Measurements from ENCODE around the gene LRRC61.
A peak's percentile ranks its signal among the peaks of the same experiment; 100 is the strongest.
"Not testable (repeated sequence)": the region's sequence is repeated elsewhere in the genome, so short reads cannot be mapped to it uniquely, and the experiment has no call there.

LRRC61 gene

DNA sequence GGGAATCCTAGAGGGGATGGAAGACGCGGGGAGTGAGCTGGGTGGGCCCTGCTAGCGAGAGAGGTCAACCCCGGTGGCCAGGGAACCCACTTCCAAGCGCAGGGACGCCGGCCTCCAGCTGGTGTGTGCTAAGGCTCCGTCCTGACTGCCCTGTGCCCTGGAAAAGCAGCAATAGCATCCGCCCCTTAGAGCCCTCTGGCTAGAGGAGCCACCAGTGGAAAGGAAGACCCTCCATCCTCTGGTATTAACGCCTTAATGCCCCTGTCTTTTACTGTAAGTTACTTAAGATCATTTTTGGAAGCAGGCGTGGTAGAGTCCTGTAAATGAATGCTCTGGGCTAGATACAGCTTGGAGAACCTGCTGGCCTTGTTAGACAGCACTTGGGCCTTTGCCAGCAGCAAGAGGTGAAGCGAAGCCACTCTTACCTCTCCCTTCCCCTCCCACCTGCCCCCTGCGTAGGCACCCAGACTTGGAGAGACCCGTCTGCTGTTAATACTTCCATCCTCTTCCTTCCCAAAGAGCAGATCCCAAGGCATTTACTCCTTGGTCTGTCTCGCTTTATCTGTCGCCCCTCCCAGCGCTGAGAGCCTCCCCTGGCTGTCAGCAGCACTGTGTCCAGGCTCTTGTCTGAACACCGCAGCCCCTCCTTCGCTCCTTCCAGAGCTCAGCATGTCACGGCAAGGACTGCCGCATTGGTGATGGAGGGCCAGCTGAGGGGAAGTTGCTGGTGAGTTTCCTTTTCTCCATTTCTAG, 50.1 kb downstream of the LRRC61 start:
- no peak for DNase-seq

DNA sequence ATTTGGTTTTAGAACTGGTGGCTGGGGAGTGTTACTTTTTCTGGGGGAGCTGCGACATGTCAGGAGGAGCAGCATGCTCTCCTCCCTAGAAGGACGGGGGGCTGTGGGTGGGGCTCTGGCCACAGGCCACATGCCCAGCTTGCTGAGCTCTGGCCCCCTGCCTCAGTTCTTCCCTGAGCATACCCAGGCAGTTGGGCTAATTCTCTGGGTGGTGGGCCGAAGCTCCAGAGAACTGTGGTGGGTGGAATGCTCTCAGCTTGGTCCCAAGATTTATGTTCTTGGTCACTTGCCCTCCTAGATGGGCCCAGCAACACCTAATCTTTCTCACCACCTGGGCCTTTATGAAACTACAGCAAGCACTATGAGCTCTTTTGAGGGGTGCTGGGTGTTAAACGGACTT, 50.9 kb downstream of the LRRC61 start:
- no peak for DNase-seq

DNA sequence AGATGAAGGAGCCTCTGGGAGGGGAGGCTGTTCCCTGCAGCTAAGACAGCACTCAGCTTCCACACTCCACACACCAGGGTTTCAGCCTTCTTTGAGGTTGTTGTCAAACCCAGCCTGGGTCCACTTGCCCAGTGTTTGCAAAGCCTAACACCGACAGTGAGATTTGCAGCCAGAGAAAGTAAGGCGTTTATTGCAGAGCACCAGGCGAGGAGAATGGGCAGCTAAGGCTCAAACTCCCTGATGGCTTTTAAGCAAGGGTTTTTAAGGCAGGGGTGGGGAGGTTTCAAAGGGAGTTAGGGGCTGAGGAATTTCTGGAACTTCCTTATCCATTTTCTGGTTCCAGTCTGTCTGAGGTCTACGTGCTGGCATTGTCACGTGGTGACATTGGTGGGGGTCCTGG, 51.3 kb downstream of the LRRC61 start:
- DNase-seq: no peak

DNA sequence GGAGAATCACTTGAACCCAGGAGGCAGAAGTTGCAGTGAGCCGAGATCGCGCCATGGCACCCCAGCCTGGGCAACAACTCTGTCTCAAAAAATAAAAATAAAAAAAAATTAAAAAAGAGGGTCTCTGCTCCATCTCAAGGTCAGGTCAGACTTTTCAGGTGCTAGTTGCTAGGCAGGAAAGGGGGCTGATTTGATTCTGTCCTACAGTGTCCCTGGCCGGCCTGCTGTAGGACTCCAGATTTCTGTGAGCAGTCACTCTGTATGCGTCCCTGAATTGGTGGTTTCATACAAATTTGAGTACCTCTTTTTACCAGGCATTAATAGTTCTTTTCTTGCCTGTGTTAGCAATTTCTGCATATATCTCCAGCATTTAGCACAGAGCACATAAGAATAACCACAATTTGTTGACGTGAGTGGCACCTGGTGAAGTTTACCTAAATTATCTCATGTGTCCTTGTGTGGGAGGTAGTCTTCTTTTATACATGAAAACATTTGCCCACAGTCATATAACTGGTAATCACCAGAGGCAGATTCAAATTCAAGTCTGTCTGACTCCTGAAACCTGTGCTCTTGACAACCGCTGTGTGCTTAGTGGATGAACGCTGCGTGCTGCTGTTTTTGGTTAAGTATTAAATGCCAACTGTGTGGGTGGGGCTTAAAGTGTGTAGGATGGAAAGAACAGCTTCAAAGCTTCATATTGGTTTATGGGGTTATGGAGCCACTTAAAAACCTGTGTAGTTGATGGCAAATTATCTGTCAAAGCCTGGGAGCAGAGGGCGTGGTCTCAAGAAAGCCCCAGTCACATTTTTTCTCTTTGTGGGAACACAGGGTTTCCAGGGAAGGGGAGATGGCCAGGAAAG, 52.7 kb downstream of the LRRC61 start:
- DNase-seq: no peak

DNA sequence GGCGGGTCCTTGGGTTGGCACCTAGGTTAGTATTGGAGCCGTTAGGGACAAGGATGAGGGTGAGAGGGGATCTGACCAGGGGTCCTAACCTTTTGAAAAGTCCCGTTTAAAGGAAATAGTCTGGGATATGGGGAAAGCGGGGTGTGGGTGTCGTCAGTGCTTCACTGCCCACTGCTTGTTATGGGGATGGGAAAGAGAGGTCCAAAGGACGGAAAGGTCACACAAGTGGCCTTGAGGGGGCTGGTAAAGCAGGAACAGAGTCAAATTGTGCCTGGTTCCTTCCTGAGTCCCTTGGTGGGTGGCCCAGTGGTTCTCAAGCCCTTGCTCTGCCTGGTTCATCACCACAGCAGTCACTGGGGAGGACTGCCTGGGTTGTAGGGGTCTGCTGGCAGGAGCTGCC, 53.4 kb downstream of the LRRC61 start:
- no peak for DNase-seq

DNA sequence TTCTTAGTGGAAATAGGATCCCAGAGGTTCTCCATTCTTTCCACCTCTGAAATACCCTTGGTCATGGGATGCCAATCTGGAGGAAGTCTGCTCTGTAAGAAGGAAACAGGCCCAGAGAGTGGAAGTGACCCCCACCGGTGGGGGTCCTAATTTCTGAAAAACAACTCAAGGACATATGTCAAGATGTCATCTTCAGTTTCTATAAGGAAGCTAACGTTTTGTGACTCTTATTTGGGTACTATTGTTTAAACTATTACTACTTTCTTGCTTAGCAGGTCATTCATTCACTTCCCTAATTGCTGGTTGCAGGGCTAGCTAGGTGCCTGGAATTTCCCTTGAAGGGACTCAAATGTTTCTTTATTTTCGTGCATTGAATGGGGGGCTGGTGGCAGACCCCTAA, 54.0 kb downstream of the LRRC61 start:
- DNase-seq: no peak

DNA sequence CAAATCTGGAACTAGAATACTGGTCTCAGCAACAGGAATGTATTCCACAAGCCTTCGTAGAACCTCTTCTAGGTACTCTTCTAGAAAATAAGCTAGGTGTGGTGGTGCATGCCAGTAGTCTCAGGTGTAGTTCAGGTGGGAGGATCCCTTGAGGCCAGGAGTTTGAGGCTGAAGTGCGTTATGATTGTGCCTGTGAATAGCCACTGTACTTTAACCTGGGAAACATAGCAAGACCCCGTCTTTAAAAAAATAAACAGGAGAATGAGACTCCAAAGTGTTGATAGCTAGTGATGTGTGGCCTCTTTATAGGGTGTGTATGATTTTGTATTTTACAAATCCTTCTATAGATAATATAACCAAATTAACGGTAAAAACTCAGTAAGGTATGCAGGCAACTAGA, 54.5 kb downstream of the LRRC61 start:
- DNase-seq: no peak

DNA sequence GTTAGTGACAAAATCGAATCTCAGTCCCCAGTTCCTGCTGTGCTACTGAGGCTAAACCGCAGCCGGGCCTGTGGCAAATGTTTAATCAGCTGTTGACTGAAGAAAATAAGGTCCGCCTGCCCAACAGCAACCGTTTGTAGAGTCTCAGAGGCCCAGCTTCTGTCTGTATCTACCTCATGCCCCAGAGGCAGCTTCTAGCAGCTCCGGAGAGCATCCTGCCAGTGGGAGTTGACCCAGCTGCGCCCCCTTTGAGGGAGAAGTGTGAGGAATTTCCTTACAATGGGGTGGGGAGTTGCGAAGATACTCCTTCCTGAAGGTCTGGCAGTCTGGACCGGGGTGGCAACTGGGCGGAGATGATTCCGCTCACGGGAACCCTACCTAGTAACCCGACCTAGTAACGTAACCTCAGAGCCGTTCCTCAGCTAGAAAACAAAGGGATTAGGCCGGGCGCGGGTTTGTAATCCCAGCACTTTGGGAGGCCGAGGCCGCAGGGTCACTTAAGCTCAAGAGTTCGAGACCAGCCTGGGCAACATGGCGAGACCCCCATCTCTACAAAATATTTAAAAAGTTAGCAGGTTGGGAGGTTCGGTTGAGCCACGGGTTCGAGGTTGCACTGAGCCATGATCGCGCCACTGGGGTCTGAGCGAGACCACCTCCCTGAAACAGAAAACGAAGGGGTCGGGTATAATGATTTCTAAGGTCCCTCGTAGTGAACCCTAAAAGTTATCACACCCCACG, 55.1 kb downstream of the LRRC61 start:
- DNase-seq: peak; percentile 74

DNA sequence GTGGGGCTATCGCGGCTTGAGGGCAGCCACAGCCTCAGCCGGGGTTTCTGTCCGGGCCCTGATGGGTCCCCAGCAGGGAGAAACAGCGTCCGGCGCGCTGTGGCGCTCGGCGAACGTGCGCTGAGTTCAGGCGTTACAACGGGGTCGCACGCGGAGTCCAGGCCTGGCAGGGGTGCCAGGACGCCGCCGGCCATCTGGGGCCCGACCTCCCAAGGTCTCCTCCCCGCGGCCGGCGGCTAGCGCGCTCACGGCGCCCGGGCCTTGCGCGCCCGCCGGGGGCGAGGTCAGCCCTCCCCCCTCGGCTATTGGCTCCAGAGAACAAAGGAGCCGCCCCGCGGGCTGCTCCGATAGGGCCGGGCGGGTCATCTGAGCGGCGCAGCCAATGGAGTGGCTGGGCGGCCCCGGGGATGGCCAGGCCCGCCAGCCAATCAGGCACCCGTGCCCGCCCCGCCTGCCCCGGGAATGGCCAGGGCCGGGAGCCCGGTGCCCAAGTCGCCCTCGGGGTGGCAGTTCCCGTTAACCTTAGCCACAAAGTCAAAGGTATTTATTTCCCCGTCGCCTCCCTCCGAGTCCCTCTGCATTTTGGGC, 55.8 kb downstream of the LRRC61 start, which contains the start of gene ZNF775:
Gene ZNF775 (plus strand): TSS at position 478 of the 588 bp plus-strand sequence. CDS start 9,141 bp downstream, outside the sequence.
- peak; percentile 93 for DNase-seq

DNA sequence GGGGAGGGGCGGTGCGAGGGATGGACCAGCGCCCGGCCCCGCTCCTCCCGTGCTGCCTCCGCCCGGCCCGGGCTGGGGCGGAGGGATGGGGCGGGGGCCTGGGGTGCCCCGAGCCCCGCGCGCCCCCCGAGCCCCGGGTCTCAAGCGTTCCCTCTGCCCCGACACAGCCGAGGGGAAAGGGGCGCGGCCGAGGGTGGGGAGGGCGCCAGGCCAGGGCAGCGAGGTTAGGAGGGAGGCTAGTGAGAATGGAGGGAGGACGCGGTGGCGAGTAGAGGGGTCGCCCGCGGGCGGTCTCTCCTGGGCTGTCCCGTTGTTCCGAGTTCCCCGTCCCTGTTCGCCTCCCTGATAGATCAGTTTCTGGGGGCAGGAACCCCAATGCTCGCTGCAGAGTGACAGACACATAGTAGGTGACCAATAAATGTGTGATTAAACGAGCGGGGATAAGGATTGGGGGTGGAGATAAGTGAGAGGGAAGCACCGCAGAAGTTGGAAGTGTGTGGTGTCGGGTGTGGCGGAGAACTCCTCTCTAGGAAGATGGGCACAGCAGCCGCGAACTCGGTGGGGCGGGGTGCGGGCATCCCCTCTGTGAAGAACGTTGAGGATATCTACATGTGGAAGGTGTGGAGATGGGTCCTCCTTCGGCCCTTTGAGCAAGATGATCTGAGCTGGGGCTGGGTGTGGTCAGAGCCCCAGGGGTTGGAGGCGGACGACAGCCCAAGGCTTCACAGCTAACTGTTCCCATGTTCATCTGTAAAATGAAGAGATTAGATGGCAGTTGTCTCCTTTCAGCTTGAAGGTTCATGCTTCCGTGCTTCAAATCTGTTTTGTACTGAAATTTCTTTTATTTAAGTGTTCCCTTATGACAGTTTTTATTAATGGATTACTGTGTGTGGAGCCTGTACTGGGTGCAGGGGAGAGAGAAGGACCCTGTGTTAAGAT, 56.6 kb downstream of the LRRC61 start:
- no peak for DNase-seq

DNA sequence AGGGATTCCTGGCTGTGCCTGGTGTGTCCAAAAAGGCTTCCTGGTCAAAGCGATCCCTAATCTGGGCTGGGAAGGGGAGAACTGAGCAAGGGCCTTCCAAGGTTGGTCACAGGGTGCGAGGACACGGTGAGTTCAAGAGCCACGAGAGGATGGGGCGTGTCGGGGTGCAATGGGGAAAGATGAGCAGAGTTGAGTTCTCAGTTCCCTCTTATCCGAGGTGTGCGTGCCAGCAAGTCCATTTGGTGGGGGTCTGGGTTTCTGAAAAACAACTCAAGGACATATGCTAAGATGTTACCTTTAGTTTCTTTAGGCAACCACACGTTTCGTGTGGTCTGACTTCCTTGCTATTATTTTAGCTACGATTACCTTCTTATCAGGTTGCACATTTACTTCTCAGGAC, 57.3 kb downstream of the LRRC61 start:
- no peak for DNase-seq

DNA sequence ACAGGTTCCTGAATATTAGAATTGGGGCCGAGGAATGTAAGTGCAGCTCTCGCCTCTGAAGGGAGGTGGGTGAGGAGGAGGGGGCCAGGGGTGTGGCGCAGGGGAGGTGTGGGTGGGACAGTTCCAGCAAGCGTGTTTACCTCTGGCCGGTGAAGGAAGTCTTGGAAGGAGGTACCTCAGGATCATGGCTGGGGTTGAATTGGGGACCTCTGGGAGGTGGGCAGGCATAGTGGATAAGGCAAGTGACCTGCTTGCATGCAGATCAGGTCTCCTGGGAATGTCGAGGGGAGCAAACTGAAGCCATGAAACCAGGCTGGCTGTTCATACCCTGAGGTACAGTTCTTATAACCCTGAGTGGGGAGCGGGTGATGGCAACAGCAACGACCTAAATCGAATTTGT, 57.9 kb downstream of the LRRC61 start:
- no peak for DNase-seq

DNA sequence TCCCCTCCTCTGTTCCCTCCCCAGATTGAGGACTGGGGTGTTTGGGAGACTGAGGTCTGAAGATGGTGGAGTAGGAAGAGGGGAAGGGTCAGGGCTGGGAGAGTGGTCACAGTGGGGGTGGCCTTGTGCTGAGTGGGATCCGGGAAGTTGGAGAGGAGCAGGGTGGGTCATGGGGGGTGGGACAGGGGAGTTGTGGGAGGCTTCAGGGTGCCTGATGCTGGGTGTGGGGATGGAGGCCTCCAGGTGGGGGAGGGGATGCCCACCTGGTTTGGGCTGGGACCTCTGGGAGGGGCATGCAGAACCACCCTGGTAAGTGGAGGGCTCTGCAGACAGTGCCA, 58.6 kb downstream of the LRRC61 start:
- DNase-seq: no peak

DNA sequence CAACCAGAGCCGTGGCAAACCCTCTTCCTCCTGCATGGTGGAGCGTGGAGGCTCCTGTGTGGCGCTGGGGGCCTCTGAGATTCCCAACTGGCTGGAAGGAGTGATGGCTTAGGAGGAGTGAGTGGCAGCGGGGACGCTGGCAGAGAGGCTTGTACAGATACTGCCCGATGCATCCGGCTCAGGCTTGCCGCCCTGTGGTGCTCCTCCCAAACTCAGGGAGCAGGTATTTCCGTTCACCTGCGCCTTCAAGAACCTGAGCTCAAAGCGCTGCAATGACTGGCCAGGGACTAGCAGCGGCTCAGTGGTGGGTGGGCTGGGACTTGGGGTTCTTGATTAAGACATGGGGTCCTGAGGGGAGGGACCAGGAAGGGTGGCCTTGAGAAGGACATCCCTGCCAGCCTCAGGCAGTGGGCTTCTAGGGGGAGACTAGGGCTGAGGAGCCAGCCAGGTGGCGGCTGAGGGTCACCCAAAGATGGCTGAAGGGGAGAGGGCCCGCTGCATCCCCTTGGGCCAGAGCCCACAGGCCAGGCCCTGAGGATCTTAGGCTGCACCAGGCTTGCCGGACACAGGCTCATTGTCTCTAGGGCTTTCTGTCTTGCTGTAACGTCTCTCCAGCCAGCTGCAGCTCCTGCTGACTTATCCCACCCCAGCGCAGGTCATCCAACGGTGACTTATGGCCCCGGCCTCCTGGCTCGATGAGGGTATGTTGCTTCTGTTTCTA, 59.1 kb downstream of the LRRC61 start:
- no peak for DNase-seq

DNA sequence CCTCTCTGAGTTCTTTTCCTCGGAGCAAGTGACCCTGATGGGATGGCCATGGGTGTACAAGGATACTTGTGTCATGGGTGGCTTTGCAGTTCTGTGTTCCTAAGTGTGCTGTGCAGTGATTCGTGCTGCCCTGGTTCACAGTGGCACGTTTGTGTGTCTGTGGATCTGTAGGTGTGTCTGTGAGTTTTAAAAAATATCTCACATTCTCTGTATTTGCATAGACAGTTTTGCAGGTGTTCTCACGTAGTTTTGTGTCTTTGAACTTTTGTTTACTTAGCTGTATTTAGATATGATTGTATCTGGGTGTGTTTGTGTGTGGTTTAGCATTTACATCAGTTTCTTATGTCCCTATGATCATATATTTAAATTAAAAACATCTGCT, 59.7 kb downstream of the LRRC61 start:
- DNase-seq: no peak

DNA sequence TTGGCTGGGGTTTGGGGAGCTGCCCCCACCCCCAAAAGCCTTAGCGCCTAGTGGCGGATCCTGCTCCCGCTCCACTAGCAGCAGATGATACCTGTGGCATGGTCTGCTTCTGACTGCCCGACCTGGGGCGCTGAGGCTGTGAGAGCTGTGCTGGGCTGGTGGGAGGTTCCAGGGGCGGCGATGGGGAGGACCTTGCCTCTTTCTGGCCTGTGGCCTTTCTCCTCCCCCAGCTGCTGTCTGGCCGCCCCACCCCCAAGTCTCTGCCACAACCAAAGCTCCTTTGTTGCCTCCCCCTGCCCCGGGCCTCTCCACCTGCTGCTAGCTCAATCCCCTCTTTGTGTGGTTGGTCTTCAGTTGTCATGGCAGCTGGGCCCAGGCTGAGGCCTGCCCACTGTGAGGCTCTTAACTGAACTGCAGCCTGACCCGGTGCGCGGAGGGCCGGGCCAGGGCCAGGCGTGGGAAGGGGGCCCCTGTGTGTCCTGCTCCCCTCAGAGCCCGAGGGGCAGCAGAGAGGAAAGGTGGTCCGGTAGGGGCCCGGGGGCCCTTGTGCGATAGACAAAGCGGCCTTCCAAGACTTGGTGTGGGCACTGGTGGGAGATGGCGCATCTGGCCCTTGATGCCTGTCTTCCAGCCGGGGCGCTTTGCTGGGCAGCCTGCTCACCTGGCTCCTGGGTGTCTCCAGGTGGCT, 60.7 kb downstream of the LRRC61 start:
- no peak for DNase-seq

DNA sequence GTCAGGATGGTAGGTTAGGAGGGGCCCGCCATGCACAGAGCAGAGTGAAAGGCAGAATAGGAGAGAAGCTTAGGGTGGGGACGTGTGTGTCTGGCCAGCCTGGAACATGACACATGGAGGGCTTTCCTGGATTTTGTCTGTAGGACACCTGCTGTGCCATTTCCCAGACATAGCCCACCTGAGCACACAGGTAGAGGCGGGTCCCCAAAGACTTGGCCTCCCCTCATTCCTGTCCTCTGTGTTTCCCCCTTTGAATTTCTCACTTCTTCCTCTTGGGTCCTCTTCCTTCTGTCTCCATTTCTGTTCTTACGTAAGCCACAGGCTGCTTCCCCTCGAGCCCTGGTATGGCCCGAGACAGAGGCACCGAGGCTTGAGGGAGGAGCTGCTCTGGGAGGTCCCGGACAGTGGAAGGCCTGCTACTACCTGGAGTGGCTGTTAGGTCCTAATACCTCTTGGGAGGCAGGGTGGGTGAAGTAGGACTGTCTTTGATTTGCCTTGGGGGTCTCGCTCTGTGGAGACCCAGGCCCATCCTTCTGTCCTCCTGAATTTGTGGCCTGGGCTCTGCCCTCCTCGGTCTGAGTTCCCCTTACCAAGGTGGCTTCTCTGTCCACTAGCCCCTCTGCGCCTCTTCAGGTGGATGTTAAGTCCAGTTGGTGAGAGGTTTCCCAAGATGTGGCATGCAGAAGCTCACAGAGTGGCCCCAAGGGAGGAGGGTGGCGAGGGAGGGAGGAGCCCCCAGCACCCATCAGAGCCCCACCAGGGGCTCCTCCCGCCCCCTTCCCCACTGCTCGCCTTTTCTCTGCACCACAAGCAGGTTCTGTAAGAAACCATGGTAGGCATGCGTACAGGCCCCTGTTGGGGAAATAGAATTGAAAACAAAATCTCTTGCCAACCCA, 61.5 kb downstream of the LRRC61 start:
- DNase-seq: no peak

DNA sequence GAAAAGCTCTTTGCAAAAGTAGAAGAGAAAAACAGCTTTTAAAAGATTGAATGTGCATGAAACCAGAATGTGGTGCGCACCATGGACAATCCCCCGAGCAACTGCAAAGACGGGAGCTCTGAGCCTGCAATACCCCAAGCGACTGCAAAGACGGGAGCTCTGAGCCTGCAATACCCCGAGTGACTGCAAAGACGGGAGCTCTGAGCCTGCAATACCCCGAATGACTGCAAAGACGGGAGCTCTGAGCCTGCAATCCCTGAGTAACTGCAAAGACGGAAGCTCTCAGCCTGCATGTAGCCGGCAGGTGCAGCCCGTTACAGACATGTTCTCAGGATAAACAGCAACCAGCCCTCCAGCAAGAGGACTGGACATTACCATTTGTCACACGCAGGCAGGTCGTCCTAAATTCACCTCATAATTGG, 62.2 kb downstream of the LRRC61 start:
- no peak for DNase-seq

DNA sequence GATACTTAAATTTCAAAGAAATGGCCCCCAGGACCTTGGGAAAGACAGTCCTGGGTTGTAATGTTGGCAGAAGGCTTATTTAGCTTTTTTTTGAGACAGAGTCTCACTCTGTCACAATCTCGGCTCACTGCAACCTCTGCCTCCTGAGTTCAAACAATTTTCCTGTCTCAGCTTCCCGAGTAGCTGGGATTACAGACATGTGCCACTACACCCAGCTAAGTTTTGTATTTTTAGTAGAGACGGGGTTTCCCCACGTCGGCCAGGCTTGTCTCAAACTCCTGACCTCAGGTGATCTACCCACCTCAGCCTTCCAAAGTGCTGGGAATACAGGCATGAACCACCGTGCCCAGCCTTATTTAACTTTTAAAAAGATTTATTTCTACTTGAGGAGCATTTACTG, 62.7 kb downstream of the LRRC61 start:
- not testable (repeated sequence) for DNase-seq

All from fibroblast of upper back skin (primary cell).